ENCODE results near the gene ZNF263. TPM values are rescaled to one million over a fixed set of nuclear protein-coding genes. Genes with fewer than 3 reads are reported as not detected.

Gene ZNF263
- total and polyA plus RNA-seq, 9 of the 15 experiments (the other 6 are each of a cell fraction or from before 2014, with no cell fraction given): 4.6 to 48.3 (median 31.8) TPM

GRCh38 chr16:3249020-3249419 is 34.3 kb upstream of the ZNF263 start (continued):
- TF ChIP-seq MAX (CRISPR knock-in tag; IDR thresholded peaks at IDR 0.05): no peak
- TF ChIP-seq ZNF407 (IDR thresholded peaks at IDR 0.05; ENCODE audit: low read depth): no peak
